A673 (cell line): ENCODE results near the gene PRKCA.

ENCODE experiments used
- EZH2 ChIP-seq: fragments of 200-600 bp; sonication (generic); IDR thresholded peaks from 2 replicates; pipeline ENCODE4 v1.6.1; 2017; ENCODE audit warnings: borderline replicate concordance, low read depth, mild to moderate bottlenecking, mixed read lengths, antibody characterized with exemption, low read length; ENCODE audit not compliant: poor library complexity, severe bottlenecking
- TF ChIP-seq, protein P1 (sequence below): fragments of 300-800, 200-600 bp; sonication (generic); conservative IDR thresholded peaks from 2 replicates; pipeline ENCODE4 v1.5.1; 2017; ENCODE audit warnings: low read depth, mild to moderate bottlenecking, antibody characterized with exemption, low read length, moderate library complexity, mixed read lengths

DNA sequence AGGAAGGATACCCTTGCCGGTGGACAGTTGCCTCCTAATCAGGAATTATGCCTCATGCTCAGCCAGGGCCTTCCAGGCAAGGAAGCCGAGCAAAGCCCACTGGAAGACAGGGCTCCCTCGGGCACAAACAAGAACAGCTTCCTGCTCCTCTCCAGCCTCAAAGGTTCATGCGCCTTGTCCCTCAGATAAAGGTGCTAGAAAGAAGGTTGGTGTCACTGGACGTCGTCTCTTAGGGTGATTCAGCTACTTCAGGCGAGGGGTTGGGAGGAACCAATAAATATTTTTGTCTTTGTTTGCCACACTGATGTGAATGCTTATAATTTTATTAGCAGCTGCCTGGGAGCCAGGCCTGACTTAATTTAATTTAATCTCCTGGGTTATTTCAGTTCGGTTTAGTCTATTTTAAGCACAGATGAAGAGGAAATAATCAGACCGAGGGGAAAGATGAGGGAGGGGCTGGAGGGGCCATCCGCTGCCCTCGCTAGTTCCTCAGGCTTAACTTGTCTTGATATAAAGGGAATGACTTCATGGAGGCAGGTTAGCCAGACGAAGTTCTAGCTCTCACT is 360.7 kb downstream of the PRKCA start:
- TF ChIP-seq, protein P1, sequence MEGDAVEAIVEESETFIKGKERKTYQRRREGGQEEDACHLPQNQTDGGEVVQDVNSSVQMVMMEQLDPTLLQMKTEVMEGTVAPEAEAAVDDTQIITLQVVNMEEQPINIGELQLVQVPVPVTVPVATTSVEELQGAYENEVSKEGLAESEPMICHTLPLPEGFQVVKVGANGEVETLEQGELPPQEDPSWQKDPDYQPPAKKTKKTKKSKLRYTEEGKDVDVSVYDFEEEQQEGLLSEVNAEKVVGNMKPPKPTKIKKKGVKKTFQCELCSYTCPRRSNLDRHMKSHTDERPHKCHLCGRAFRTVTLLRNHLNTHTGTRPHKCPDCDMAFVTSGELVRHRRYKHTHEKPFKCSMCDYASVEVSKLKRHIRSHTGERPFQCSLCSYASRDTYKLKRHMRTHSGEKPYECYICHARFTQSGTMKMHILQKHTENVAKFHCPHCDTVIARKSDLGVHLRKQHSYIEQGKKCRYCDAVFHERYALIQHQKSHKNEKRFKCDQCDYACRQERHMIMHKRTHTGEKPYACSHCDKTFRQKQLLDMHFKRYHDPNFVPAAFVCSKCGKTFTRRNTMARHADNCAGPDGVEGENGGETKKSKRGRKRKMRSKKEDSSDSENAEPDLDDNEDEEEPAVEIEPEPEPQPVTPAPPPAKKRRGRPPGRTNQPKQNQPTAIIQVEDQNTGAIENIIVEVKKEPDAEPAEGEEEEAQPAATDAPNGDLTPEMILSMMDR, result no peak
- TF ChIP-seq EZH2, result no peak
